GM23338 (cell line): ENCODE results near the gene DNAH17. TPM values are rescaled to one million over a fixed set of nuclear protein-coding genes. Genes with fewer than 3 reads are reported as not detected.
A peak's percentile ranks its signal among the peaks of the same experiment; 100 is the strongest.

ENCODE experiments used
- ATAC-seq: fragments of 200-7000 bp; cut with Tn5 transposase; 3 replicates; pipeline ENCODE4 v1.9.1; 2020
- DNase-seq: peaks from one replicate; pipeline ENCODE4 v3.0.0-alpha.2; 2015; ENCODE audit warnings: low spot score
- H2AFZ ChIP-seq: fragments of 200-600 bp; sonication (generic); 2 replicates; pipeline ENCODE4 v1.8.0; 2016; ENCODE audit warnings: antibody characterized with exemption, mild to moderate bottlenecking, moderate library complexity
- H3F3A ChIP-seq: fragments of 200-600 bp; sonication (generic); replicated peaks from 2 replicates; pipeline ENCODE4 v1.8.0; 2017; ENCODE audit warnings: antibody characterized with exemption, mixed run types, low read depth
- H3K27ac ChIP-seq: fragments of 200-600 bp; sonication (generic); 2 replicates; pipeline ENCODE4 v1.6.1; 2016; ENCODE audit warnings: low read depth
- H3K27me3 ChIP-seq: fragments of 200-600 bp; sonication (generic); 2 replicates; pipeline ENCODE4 v1.8.0; 2016; ENCODE audit warnings: mild to moderate bottlenecking, mixed run types, moderate library complexity; ENCODE audit not compliant: insufficient read depth
- H3K36me3 ChIP-seq: fragments of 200-600 bp; sonication (generic); 2 replicates; pipeline ENCODE4 v1.8.0; 2016; ENCODE audit warnings: mild to moderate bottlenecking; ENCODE audit not compliant: insufficient read depth
- H3K4me1 ChIP-seq: fragments of 200-600 bp; sonication (generic); 2 replicates; pipeline ENCODE4 v1.8.0; 2016; ENCODE audit warnings: mild to moderate bottlenecking, moderate library complexity; ENCODE audit not compliant: insufficient read depth
- H3K4me2 ChIP-seq: fragments of 200-600 bp; sonication (generic); 2 replicates; pipeline ENCODE4 v1.7.1; 2017; ENCODE audit warnings: mixed run types
- H3K4me3 ChIP-seq: fragments of 200-600 bp; sonication (generic); 2 replicates; pipeline ENCODE4 v1.6.1; 2016; ENCODE audit warnings: mixed run types
- H3K79me2 ChIP-seq: fragments of 200-600 bp; sonication (generic); replicated peaks from 2 replicates; pipeline ENCODE4 v1.8.0; 2017; ENCODE audit warnings: mild to moderate bottlenecking; ENCODE audit not compliant: insufficient read depth
- H3K9me2 ChIP-seq: fragments of 200-600 bp; sonication (generic); 2 replicates; pipeline ENCODE4 v1.8.0; 2017; ENCODE audit not compliant: insufficient read depth
- H4K20me1 ChIP-seq: fragments of 200-600 bp; sonication (generic); replicated peaks from 2 replicates; pipeline ENCODE4 v1.8.0; 2017; ENCODE audit warnings: mild to moderate bottlenecking; ENCODE audit not compliant: insufficient read depth
- H3K27ac Mint-ChIP-seq: 2 replicates; pipeline ENCODE4 v1.8.0; 2020; ENCODE audit warnings: inconsistent platforms, mild to moderate bottlenecking, moderate library complexity, mixed read lengths
- H3K27me3 Mint-ChIP-seq: 3 replicates; pipeline ENCODE4 v1.8.0; 2022; ENCODE audit warnings: low read depth, mild to moderate bottlenecking, moderate library complexity, mixed read lengths, inconsistent platforms; ENCODE audit not compliant: insufficient read depth, poor library complexity
- H3K36me3 Mint-ChIP-seq: 3 replicates; pipeline ENCODE4 v1.8.0; 2021; ENCODE audit warnings: low read depth, mild to moderate bottlenecking, inconsistent platforms, moderate library complexity, mixed read lengths
- H3K4me1 Mint-ChIP-seq: 3 replicates; pipeline ENCODE4 v1.8.0; 2020; ENCODE audit warnings: mild to moderate bottlenecking, inconsistent platforms, mixed read lengths
- H3K4me3 Mint-ChIP-seq: 3 replicates; pipeline ENCODE4 v1.8.0; 2021; ENCODE audit warnings: moderate library complexity, mild to moderate bottlenecking, inconsistent platforms, mixed read lengths
- H3K9me3 Mint-ChIP-seq: 3 replicates; pipeline ENCODE4 v1.8.0; 2020; ENCODE audit warnings: moderate library complexity, mild to moderate bottlenecking, inconsistent platforms, mixed read lengths
- CREB1 ChIP-seq: fragments of 250-450 bp; sonication (Bioruptor Pico); IDR thresholded peaks from 2 replicates; pipeline ENCODE4 v1.5.0; 2020; ENCODE audit warnings: low read depth, mild to moderate bottlenecking, moderate library complexity
- CTCF ChIP-seq, 2 experiments: fragments of 200-600 bp in 1 of 2; sonication (generic) in 1 of 2; conservative IDR thresholded peaks; 2 replicates each; pipeline versions ENCODE4 v1.5.1 to v1.6.1; 2016 to 2017; ENCODE audit warnings: antibody characterized with exemption in 2 of 2, low read depth in 2 of 2, mild to moderate bottlenecking in 2 of 2, moderate library complexity in 1 of 2
- EZH2 ChIP-seq: fragments of 200-600 bp; sonication (generic); IDR thresholded peaks from one replicate; pipeline ENCODE4 v1.8.0; 2017; ENCODE audit warnings: antibody characterized with exemption, mild to moderate bottlenecking, low read depth; ENCODE audit not compliant: unreplicated experiment
- EZH2phosphoT487 ChIP-seq: fragments of 200-600 bp; sonication (generic); IDR thresholded peaks from one replicate; pipeline ENCODE4 v1.8.1; 2018; ENCODE audit warnings: antibody characterized with exemption; ENCODE audit not compliant: unreplicated experiment
- JUNB ChIP-seq: IDR thresholded peaks from one replicate; pipeline ENCODE4 v1.6.1; 2016; ENCODE audit warnings: antibody characterized with exemption; ENCODE audit not compliant: unreplicated experiment
- NANOG ChIP-seq: IDR thresholded peaks from 2 replicates; pipeline ENCODE4 v1.6.1; 2016; ENCODE audit warnings: antibody characterized with exemption, borderline replicate concordance
- POLR2AphosphoS5 ChIP-seq: IDR thresholded peaks from 2 replicates; pipeline ENCODE4 v1.6.1; 2016; ENCODE audit warnings: antibody characterized with exemption, low read depth
- REST ChIP-seq: IDR thresholded peaks from one replicate; pipeline ENCODE4 v1.6.1; 2018; ENCODE audit warnings: antibody characterized with exemption; ENCODE audit not compliant: unreplicated experiment
- STAT1 ChIP-seq: IDR thresholded peaks from one replicate; pipeline ENCODE4 v1.6.1; 2016; ENCODE audit warnings: antibody characterized with exemption; ENCODE audit not compliant: unreplicated experiment
- ZNF114 ChIP-seq: fragments of 250-450 bp; sonication (Bioruptor Pico); IDR thresholded peaks from 2 replicates; pipeline ENCODE4 v1.5.0; 2020; ENCODE audit warnings: mild to moderate bottlenecking, moderate library complexity
- ZNF331 ChIP-seq: fragments of 250-450 bp; sonication (Bioruptor Pico); IDR thresholded peaks from 2 replicates; pipeline ENCODE4 v1.5.0; 2020; ENCODE audit warnings: low read depth, mild to moderate bottlenecking, moderate library complexity
- polyA plus RNA-seq: library from polyadenylated mRNA; unstranded; fragments of >200 nt; fragmentation: Nextera tagmentation; extraction: Ambion mirVana; gene quantifications from 2 replicates; pipeline ENCODE4 v1.2.1, GENCODE V29; 2016
- total RNA-seq: library from RNA; depleted of rRNA; stranded (reverse); fragments of >200 nt; shearing (Covaris generic); gene quantifications from 2 replicates; pipeline ENCODE4 v1.2.3, GENCODE V29; 2014
- TF ChIP-seq, protein P1 (sequence below): IDR thresholded peaks from 2 replicates; pipeline ENCODE4 v1.6.1; 2016; ENCODE audit warnings: antibody characterized with exemption

Gene DNAH17
- total and polyA plus RNA-seq, 2 experiments from 2014 or later, result 0.59 to 2.0 TPM

GRCh38 chr17:78450696-78451345 lies 126.4 kb downstream of the DNAH17 start:
- Mint-ChIP-seq H3K4me3 (no peak overlapping the region), H3K9me3 (peaks cover 5% of the 10 kb centered on the region; the same call in 2 of the 3 replicates), H3K4me1 (no peaks in the 10 kb centered on the region; the same call in 2 of the 3 replicates), H3K36me3 (no peaks in the 10 kb centered on the region), H3K27ac (no peak overlapping the region), H3K27me3 (peaks cover 13% of the 10 kb centered on the region)
- Histone ChIP-seq H3K27me3 (no peaks in the 10 kb centered on the region), H3K27ac (no peak overlapping the region), H3K9me2 (no peaks in the 10 kb centered on the region), H3K4me2 (no peak overlapping the region), H3K4me1 (no peaks in the 10 kb centered on the region), H3K36me3 (no peaks in the 10 kb centered on the region), H3K4me3 (no peak overlapping the region), H2AFZ (no peak overlapping the region), H3F3A (no peaks in the 10 kb centered on the region), H3K79me2 (no peaks in the 10 kb centered on the region), H4K20me1 (no peaks in the 10 kb centered on the region)
- TF ChIP-seq STAT1 (no peak), ZNF331 (CRISPR knock-in tag) (no peak), CTCF (conservative IDR thresholded peaks at IDR 0.05; ENCODE audit: low read depth in 2 of 2) (peak in 1 of 2 experiments; percentile 31; a peak in 2 of 4 replicates)
- DNase-seq (peak; percentile 29), ATAC-seq (peak; percentile 72)

DNA sequence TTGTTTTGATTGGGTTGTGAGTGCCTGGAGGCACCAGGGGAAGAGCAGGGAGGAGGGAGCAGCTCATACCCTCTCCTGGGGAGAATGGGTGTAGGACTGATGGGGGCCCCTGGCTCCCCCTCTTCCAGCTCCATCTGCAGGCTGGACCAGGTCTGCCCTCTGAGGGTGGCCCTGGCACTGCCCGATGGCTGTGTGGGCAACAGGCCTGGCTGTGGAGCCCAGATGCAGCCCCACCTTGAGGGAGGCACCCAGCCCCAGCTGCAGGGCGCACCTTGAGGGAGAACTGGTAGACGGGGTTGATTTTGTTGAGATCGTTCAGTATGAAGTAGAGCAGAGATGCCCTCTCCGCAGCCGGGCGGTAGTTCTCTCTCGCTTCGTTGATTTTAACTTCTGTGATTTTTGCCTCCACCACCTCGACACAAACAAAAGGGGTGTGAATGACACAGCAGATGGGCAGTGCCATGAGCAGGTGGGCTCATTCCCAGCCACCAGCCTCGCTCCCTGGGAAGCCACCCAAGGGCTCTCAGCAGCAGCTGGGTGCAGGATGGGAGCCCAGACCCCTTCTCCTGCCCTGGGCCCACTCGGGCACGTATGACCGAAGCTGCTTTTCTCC lies 127.1 kb downstream of the DNAH17 start:
- Mint-ChIP-seq H3K9me3 (peaks cover 5% of the 10 kb centered on the region; the same call in 2 of the 3 replicates), H3K27ac (no peak overlapping the region), H3K36me3 (no peaks in the 10 kb centered on the region), H3K4me1 (no peaks in the 10 kb centered on the region; the same call in 2 of the 3 replicates), H3K4me3 (no peak overlapping the region), H3K27me3 (peaks cover 15% of the 10 kb centered on the region)
- Histone ChIP-seq H3K36me3 (no peaks in the 10 kb centered on the region), H2AFZ (no peak overlapping the region), H4K20me1 (no peaks in the 10 kb centered on the region), H3F3A (no peaks in the 10 kb centered on the region), H3K4me1 (no peaks in the 10 kb centered on the region), H3K9me2 (no peaks in the 10 kb centered on the region), H3K79me2 (no peaks in the 10 kb centered on the region), H3K27me3 (no peaks in the 10 kb centered on the region), H3K4me3 (no peak overlapping the region), H3K4me2 (no peak overlapping the region), H3K27ac (no peak overlapping the region)
- ATAC-seq (no peak), DNase-seq (no peak)
- TF ChIP-seq NANOG (no peak), EZH2 (no peak), ZNF114 (CRISPR knock-in tag) (no peak), ZNF331 (CRISPR knock-in tag) (no peak), REST (no peak), JUNB (no peak), CTCF (conservative IDR thresholded peaks at IDR 0.05; ENCODE audit: low read depth in 2 of 2) (no peak), CREB1 (CRISPR knock-in tag) (no peak), EZH2phosphoT487 (no peak), POLR2AphosphoS5 (no peak)
- TF ChIP-seq, protein P1, sequence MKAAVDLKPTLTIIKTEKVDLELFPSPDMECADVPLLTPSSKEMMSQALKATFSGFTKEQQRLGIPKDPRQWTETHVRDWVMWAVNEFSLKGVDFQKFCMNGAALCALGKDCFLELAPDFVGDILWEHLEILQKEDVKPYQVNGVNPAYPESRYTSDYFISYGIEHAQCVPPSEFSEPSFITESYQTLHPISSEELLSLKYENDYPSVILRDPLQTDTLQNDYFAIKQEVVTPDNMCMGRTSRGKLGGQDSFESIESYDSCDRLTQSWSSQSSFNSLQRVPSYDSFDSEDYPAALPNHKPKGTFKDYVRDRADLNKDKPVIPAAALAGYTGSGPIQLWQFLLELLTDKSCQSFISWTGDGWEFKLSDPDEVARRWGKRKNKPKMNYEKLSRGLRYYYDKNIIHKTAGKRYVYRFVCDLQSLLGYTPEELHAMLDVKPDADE, result no peak
